Ramos (cell line): ENCODE data around the gene CPNE6.

Experiments
- in situ Hi-C: fragments of 300-500 bp; cut with MboI; formaldehyde crosslinking; loops from one replicate; pipeline ENCODE4 v1.14.3; 2022; ENCODE audit warnings: low sequenced_read_pairs; ENCODE audit not compliant: unreplicated experiment

Gene CPNE6

GRCh38 chr14:24067133-24068082, 4.0 kb upstream of the CPNE6 start:
- in situ Hi-C loops = no loop called here

- in situ Hi-C loops = no loop called here
Observed at GRCh38 chr14:24068711-24069410, 2.5 kb upstream of the CPNE6 start.

- in situ Hi-C loops = no loop called here
Observed at GRCh38 chr14:24069411-24069735, 2.0 kb upstream of the CPNE6 start.

- in situ Hi-C loops = no loop called here
Observed at GRCh38 chr14:24070285-24071143, 848 bp upstream of the CPNE6 start.

- in situ Hi-C loops = no loop called here
Observed at GRCh38 chr14:24071836-24072430, 571 bp downstream of the CPNE6 start.

GRCh38 chr14:24072436-24072835, 1.1 kb downstream of the CPNE6 start:
- in situ Hi-C loops = no loop called here

GRCh38 chr14:24072881-24073877, 1.8 kb downstream of the CPNE6 start:
- in situ Hi-C loops = no loop called here

- in situ Hi-C loops = loop anchor here (25.0 kb wide), 1 partner anchor 88 kb away; the partner anchor contains the start of gene DHRS4L2
Observed at GRCh38 chr14:24074625-24075484, 3.5 kb downstream of the CPNE6 start.

GRCh38 chr14:24075485-24076301, 4.3 kb downstream of the CPNE6 start:
- in situ Hi-C loops = loop anchor here (25.0 kb wide), 1 partner anchor 88 kb away; the partner anchor contains the start of gene DHRS4L2

- in situ Hi-C loops = loop anchor here (25.0 kb wide), 1 partner anchor 89 kb away; the partner anchor contains the start of gene DHRS4L2
Observed at GRCh38 chr14:24076302-24076601, 4.9 kb downstream of the CPNE6 start.

- in situ Hi-C loops = loop anchor here (25.0 kb wide), 1 partner anchor 90 kb away; the partner anchor contains the start of gene DHRS4L2
Observed at GRCh38 chr14:24077086-24077485, 5.7 kb downstream of the CPNE6 start.

- in situ Hi-C loops = loop anchor here (25.0 kb wide), 1 partner anchor 91 kb away; the partner anchor contains the start of gene DHRS4L2
Observed at GRCh38 chr14:24078146-24078545, 6.8 kb downstream of the CPNE6 start.

- in situ Hi-C loops = loop anchor here (25.0 kb wide), 1 partner anchor 92 kb away; the partner anchor contains the start of gene DHRS4L2
Observed at GRCh38 chr14:24079491-24080141, 8.3 kb downstream of the CPNE6 start.

GRCh38 chr14:24080142-24080530, 8.8 kb downstream of the CPNE6 start:
- in situ Hi-C loops = loop anchor here (25.0 kb wide), 1 partner anchor 93 kb away; the partner anchor contains the start of gene DHRS4L2

- in situ Hi-C loops = loop anchor here (25.0 kb wide), 1 partner anchor 94 kb away; the partner anchor contains the start of gene DHRS4L2
Observed at GRCh38 chr14:24080888-24081738, 9.8 kb downstream of the CPNE6 start.
